Right renal cortex interstitium (tissue), 3 donors: ENCODE data around the gene CENPX. TPM values are rescaled to one million over a fixed set of nuclear protein-coding genes. Genes with fewer than 3 reads are reported as not detected.

ENCODE experiments used
- DNase-seq, 3 donors: peaks; one replicate each; pipeline ENCODE4 v3.0.0-alpha.2; 2013; ENCODE audit warnings: low read depth in 3 of 3, low spot score in 2 of 3
- polyA plus RNA-seq, 3 donors: library from polyadenylated mRNA; unstranded; fragments of 120-200 nt; gene quantifications; one replicate each; pipeline ENCODE4 v1.2.1, GENCODE V29; 2013; ENCODE audit not compliant: insufficient read length in 3 of 3

Gene CENPX
- polyA plus RNA-seq, 3 donors = 36.0 to 39.1 (median 38.3) TPM

DNA sequence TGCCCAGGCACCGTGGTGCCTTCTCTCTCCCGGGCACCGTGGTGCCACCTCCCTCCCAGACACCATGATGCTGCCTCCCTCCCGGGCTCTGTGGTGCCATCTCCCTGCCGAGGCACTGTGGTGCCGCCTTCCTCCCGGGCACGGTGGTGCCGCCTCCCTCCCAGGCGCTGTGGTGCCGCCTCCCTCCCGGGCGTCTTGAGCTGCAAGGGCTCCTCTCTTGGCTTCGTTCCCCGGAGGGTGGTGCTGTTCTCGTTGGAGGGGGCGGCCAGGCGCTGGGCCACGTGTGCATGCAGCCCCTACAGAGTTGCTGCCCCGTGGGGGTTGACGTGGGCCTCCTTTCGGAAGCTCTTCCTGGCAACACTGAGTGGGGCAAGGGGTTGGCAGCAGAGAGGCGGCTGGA lies 8.2 kb downstream of the CENPX start:
- DNase-seq = no peak

DNA sequence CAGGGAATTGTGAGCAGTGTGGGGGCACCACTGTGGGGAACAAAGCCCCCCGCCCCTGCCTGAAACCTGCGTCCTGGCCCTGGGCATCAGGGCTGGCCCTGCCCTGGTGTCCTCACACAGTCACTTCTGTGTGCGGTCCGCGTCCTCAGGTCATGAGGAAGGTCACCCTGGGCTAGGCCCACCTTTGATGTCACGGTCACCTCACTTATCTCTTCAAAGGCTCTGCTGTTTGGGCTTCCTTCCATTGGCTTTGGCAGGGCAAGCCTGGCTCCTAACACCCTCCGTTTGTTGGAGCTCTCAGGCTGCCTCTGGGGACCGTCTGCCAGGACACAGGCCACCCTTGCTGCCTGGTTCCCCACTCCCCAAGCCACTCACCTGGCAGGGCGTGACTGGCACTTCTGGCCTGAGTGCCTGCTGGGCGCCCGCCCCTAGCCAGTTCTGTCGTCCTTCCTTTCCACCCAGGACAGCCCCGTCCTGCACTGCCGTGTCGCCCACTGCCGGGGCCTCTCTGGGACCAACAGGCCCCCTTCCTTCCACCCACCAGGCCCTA lies 8.8 kb downstream of the CENPX start:
- no peak for DNase-seq

DNA sequence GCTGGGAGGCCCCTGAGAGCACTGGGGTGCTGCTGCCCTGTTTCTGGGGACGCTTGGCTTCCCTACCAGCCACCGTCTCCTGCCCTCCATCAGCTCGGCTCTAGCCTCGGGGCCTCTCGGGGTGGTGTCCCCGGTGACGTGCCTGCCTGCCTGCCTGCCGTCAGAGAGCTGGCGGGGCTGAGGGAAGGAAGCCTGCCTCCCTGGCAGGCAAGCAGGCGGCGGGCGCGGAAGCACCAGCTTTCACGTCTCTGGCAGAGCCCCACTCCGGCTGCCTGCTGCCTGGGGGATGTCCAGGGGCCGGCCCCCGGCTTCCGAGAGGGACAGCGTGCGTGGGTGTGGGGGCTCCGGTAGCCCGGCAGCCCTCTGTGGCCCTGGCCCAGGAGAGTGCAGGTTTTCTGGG lies 9.3 kb downstream of the CENPX start:
- no peak for DNase-seq

DNA sequence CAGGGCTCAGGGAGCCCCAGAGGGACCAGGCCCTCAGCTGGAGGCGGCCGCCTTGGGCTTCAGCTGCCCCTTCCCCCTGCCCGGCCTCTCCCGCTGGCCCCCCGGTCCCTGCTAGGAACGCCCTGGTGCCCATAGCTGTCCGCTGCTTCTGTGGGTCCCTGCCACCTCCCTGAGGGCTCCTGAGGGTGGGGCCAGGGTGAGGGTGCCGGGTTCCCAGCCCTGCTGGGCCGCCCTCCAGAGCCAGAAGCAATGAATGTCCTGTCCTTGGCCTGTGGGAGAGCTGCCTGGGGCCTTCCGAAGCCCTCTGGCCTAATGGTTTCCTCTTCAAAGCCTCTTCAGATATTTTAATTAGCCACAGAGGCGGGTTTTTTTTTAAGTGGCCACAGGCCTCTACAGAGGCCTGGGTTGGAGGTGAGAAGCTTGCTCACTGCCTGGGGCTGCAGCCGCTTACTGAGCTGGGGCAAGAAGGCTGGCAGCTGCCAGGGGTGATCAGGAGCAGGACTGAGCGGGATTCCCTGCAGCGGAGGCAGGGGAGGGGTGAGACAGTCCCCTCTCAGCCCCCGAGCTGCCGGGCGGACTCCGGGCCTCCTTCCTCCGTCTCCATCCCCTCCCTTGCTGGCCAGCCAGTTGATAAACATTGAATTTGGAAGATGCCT lies 9.9 kb downstream of the CENPX start:
- no peak for DNase-seq

DNA sequence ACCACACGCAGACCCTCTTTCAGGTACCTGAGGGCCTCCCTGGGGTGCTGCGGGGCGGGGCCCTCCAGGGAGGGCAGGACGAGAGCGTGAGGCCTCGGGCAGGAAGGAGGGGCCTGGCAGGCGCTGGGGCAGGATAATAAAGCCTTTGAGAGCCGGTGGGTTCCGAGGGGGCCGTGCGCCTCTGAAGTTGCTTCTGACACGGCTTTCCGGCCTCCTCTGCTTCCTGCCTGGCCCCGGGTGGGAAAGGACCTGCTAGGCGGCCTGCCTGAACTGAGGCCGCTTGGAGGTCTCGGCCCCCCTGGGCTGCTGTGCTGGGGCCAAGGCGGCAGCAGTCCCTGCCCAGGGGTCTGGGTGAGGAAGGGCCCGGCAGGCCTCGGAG lies 10.4 kb downstream of the CENPX start:
- DNase-seq = no peak

DNA sequence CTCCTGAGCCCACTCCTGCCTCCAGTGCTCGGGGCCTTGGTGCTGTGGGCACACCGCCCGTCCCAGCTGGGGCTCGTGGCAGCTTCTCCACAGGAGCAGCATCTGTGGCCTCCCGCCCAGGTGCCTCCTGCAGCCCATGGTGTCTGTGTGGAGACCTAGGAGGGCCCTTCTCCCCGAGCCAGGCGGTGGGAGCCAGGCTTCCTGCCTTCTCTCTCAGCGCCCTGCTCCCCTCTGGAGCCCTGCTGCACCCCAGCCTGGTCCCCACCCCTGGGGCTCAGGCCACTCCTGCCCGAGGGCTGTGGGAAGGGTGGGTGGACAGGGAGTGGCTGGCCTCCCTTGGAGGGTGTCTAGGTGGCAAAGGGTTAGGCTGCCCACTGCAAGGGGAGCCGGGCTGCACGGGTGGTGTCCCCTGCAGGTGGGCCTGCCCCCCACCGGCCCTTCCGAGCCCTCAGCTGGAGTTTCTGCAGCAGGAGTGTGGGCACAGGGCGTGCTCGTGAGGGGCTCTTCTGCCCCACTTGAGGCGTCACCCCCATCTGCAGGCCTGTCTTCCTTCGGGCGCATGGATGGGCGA lies 11.0 kb downstream of the CENPX start:
- DNase-seq = no peak

DNA sequence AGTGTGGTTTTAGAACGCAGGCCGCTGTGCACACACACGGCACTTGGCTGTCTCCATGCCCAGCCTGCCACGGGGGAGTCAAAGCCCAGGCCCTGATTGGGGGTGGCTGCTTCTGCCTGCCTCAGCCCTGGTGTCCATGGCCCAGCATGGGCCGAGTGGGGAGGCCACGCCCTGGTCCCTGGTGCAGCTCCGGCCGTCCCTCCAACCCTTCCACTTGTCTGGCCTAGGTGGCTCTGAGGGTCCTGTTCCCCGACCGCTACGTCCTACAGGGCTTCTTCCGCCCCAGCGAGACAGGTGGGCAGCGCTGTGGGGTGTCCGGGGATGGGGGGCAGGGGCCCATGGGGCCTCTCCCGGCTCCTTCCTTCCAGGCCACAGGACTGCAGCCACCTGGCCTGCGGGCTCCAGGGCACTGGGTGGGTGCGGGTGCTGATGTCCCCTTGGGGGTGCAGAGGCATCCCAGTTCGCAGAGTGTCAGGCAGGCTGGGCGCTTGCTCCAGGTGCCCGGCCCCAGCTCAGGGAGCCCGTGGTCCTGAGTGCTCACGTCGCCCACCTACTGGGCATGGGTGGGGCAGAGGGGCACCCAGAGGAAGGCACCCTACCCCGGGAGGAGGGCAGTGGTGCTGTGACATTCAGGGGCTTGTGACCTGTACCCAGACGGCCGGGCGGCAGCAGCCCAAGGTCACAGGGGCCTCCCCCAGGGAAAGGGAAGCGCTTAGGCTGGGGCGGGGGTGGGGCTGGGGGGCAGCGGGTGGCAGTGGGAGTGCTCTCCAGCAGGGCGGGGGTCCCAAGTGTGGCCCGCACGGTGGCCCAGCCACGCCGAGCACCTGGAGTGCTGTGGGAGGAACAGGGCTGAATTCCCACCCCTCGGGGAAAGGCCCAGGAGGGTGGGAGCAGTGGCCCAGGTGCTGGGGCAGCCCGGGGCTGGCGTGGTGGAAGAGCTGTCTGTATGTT lies 11.8 kb downstream of the CENPX start:
- no peak for DNase-seq

DNA sequence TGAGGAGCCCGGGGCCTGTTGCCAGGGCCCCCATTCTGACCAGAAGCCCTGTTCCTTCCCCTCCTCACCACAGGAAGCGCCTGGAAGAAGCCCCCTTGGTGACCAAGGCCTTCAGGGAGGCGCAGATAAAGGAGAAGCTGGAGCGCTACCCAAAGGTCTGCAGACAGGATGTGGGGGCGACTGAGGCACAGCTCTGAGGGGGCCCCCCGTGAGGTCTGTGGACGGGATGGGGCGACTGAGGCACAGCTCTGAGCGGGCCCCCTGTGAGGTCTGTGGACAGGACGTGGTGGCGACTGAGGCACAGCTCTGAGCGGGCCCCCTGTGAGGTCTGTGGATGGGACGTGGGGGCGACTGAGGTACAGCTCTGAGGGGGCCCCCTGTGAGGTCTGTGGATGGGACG lies 13.3 kb downstream of the CENPX start:
- no peak for DNase-seq

DNA sequence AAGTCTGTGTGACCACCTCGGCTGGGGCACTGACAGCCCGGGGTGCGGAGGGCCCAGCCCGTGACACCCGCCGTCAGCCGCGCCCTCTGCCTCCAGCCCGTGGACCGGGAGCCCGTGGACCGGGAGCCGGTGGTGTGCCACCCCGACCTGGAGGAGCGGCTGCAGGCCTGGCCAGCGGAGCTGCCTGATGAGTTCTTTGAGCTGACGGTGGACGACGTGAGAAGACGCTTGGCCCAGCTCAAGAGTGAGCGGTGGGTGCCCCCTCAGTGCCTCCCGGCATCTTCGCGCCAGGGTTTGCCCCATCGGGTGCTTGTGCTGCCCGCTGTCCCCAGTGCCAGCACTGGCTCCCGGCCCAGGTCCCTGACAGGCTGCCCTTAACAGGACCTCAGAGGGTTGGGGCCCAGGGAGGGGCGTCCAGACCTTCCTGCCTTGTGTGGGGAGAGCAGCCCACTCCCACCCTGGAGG lies 13.7 kb downstream of the CENPX start:
- no peak for DNase-seq

DNA sequence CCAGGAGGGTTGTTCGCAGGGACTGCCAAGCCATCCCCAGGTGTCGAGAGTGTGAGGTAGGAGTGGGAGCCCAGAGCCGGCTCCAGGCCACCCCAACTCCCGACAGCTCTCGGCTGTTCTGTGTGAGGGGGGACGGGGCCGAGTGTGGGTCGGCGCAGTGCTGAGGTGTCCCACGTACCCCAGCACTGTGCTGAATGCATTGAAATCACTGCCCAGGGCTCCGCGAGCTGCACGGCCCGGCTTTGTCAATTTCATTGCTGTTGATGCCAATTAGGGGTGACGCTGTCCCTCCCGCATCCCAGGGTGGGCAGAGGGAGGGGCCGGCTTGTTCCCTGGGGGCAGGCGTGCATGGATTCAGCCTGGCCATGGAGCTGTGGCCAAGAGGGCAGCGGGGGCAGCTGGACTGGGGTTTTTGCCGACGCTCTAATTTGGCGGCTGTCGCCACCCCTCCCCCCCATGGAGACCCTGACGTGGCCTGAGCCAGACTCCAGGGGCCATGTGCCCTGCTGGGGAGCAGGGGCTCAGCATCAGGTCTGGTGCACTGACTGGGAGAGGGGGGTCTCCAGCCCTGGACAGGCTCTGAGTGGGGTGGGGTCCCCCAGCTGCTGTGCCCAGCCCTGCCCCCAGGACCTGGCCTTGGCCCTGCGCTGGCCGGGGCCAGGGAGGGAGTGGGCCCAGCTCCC lies 14.3 kb downstream of the CENPX start:
- no peak for DNase-seq

DNA sequence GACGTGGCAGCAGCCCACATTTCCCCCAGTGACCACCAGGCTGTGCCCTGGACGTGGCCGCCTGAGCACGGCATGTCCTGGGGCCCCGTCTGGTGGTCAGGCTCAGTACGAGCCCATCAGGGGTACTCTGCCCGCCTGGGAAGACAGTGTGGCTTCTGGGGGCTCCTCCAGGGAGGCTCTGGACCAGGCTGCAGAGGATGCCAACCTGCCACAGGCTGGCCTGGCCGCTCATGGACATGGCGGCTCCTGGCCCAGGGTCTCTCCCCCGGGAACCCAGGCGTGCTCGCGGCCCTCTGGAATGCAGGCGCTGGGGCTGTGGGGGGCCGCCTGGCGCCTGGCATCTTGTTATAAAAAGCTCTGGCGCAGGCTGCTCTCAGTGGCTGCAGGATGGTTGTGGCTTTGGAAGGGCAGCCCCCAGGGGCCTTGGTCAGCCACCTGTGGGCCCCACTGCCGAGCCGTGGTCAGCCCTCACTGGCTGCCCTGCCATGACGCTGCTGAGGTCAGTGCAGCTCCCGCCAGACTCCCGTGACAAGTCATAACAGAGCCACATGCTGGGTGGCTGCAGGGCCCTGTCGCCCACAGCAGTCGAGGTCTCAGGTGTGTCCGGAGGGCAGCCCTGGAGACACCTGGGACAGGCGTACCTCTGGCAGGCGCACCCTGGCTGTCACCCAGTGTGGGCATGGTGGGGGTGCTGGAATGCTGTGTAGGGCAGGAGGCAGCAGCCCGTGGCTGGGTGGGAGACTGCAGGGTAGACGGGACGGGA lies 15.0 kb downstream of the CENPX start:
- no peak for DNase-seq

DNA sequence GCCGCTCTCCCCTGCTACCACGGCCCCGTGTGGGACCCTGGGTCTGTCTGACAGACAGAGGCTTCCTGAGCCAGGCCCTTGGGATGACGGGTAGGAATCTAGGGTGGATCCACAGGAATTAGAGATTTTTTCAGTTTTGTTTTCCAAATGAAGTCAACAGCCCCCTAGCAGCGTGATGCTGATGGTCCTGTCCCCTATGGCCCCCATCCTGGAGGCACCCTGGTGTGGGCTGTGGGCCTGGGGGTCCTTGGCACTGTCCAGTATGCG lies 15.5 kb downstream of the CENPX start:
- DNase-seq = no peak

DNA sequence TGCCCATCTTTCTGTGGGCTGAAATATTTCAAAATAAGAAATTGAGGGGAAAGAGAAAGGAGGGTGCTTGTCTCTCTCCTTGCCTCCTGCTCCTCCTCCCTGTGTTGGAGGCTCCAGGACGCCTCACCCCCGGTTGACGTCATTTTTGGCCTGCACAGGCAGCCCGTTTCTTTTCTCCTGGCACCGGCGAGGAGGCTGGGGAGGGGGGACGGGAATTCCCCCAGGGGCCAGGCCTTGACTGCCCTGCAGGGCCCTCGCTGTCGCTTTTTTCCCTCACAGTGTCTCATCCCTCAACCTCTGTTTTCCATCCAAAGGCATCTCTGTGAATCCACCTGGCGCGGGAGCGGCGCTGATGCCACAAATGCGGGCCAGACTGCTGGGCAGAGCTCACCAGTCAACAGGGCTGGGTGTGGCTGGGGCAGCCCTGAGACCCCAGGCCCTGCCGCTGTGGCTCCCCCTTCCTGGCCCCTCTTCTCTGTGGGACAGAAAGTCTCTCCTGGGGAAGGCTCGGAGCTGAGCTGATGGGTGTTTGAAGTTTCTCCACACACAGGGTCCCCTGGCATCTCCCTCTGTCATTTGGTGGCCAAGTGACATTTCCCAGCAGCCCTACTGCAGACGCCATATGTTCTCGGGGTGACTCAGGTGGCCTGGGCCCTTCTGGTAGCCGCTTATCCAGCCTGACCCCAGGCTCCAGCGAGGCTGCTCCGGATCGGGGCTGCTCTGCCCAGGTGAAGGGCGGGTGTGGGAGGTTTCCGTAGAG lies 16.0 kb downstream of the CENPX start:
- DNase-seq = no peak

DNA sequence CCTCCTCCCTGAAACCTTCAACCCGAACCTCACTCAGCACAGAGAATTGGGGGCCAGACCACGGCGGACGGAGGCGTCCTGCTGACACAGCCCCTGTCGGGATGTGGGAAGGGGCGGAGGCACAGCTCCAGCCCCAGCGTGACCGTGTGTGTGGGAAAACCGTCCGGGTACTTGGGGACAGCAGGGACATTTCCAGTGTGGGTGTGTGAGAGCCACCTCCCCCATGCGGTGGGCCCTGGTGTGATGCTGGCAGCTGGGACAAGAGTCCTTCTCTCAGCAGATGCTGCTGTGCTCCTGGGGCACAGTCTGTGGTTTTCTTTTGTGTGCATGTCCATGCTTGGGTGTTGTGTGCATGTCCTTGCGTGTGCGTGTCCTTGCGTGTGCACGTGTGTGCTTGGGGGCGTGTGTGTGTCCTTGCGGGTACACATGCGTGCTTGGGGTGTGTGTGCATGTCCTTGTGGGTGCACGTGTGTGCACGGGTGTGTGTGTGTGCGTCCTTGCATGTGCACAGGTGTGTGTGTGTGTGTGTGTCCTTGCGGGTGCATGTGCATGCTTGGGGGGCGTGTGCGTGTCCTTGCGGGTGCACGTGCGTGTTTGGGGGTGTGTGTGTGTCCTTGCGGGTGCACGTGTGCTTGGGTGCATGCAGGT lies 16.9 kb downstream of the CENPX start:
- DNase-seq = no peak

DNA sequence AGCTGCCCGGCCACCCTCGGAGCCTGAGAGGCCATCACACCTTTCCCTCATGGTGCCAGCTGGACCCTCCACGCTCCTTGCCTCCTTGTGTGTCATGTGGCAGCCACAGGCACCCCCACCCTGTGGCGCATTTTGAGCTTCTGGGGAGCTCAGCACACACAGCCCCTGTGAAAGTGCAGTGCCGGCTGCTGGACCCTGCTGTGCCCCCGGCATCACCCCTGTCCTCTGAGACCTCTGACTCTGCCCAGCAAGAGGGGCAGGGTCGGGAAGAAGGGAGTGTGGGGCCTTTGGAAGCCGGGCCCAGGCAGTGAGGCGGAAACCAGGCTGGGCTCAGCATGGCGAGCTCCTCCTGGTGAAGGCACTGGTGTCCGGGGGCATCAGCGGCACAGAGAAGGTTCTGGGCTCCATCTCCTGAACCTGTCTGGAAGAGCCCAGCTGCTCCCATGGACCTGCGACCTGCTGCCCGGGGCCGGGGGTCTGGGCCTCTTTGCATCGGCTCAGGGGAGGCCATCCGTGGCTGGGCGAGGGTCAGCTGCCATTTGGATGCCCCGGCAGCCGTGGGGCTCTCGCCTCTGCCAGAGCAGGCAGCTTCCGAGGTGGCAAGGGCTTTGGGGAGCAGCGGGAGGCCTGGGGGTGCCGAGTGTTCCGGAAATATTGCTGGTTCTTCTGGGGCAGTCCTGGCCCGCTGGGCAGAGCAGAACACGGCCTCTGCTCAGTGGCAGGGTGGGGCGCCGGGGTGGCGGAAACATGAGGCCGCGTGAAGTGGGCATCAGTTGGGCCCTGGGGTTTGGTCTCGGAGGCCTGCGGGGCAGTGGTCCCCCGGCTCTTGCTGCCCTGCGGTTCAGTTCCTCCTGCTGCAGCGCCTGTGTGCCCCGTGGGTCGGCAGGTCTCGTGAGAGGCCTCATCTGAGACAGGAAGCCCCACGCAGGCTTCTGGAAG lies 17.9 kb downstream of the CENPX start:
- no peak for DNase-seq

DNA sequence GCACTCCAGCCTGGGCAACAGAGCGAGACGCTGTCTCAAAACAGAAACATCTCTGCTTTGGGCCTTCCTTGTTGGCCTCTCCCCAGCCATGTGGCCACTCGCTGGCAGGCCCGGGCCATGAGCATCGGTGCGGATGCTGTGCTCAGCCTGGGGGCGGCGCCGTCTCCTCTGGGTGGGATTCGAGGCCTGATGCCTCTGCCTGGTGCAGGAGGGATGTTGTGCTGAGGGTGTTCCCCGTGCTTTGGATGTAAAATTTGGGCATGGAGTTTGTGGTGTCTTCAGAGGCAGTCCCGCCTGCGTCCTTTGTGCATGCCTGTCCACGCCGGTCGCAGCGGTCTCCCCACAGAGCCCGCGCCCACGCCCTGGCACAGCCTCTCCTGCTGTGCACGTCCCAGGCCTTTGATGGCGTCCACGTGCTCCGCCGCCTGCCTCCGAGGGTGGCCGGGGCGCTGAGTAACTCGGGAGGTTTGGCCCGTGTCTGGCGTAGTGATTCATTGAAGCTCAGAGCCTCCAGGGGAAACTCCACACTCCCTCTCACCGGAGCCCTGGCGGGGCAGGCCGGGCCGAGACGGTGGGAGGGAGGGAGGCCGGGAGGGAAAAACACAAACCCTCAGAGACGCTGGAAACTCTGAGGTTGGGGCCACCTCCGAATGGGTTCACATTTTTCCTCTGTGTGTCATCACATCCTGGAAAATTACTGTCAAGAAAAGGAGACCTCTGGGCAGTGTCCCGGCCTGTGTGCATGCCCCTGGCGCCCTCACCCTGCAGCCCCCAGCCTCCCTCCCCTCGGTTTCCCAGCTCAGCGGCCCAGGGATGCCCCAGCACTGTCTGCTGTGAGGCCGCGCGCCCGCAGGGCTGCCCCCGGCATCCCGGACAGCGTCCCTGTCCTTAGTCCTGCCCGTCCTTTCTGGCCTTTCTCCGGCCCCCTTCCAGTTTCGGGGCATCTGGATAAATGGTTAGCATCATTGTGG lies 19.0 kb downstream of the CENPX start:
- DNase-seq = no peak

DNA sequence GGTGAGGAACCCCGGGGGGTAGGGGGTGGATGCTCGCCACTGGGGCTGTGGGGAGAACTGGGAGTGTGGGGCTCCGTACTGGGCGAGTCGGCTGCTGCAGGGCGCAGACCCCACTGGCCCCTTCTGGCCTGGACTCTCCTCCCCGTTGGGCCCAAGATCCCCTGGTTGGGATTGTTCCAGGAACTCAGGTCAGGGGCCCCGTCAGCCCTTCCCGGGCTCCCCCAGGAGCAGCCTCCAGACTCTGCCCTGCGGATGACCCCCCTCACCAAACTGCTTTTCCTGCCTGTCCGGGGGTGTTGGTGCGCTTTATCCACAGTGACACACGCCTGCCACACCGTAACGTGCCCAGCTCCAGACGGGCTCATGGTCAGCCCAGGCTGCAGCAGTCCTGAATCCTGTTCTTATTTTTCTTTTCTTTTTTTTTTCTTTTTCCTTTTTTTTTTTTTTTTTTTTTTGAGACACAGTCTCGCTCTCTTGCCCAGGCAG lies 21.1 kb downstream of the CENPX start:
- DNase-seq = no peak
